HG02970 (cell line): Measurements from ENCODE around the gene TDRD6.

Experiments used
- ATAC-seq: cut with Tn5 transposase; IDR thresholded peaks from one replicate; pipeline ENCODE4 v1.9.1; 2021; ENCODE audit warnings: mild to moderate bottlenecking, moderate library complexity, moderate number of reproducible peaks; ENCODE audit not compliant: unreplicated experiment, low FRiP score

TDRD6 gene

GRCh38 chr6:46676604-46677313 lies 10.9 kb upstream of the TDRD6 start:
- no peak for ATAC-seq

GRCh38 chr6:46677314-46677654 lies 10.4 kb upstream of the TDRD6 start:
- ATAC-seq: no peak

DNA sequence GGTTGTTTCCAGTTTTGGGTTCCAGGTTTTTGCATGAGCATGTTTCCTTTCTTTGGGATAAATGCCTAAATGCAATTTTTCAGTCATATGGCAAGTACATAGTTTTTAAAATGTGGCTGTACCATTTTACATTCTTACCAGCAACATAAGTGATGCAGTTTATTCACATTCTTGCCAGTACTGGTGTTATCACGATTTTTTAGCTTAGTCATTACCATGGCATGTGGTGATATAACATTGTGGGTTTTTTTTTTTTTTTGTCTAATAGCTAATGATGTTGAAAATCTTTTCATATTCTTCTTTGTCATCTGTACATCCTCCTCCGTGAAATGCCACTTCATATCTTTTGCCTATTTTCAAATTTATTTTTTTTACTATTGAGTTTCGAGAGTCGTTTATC lies 2.9 kb upstream of the TDRD6 start:
- no peak for ATAC-seq

GRCh38 chr6:46688117-46688965 lies 656 bp downstream of the TDRD6 start:
- no peak for ATAC-seq

GRCh38 chr6:46688966-46689335 lies 1.3 kb downstream of the TDRD6 start:
- ATAC-seq: no peak

- ATAC-seq: no peak
These were observed 2.0 kb downstream of the TDRD6 start for GRCh38 chr6:46689657-46690056.

GRCh38 chr6:46690141-46690755 lies 2.6 kb downstream of the TDRD6 start:
- ATAC-seq: no peak

GRCh38 chr6:46690911-46691451 lies 3.3 kb downstream of the TDRD6 start:
- no peak for ATAC-seq

DNA sequence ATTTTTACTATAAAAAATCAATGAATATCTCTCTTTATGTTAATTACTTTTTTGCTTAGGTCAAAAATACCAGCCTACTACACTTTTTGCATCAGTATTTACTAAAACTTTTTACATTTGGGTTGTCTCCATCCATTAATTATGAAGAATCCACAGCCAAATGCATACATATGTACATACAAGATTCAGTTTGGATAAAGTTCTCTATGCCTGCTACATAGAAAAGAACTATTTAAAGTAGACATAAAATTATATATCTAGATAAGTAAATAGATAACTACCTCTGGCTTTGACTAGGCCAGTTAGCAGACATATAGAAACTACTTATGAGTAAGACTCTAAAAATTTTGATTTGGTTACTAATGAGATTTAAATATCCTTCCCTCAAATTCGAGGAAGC lies 12.3 kb downstream of the TDRD6 start:
- no peak for ATAC-seq

DNA sequence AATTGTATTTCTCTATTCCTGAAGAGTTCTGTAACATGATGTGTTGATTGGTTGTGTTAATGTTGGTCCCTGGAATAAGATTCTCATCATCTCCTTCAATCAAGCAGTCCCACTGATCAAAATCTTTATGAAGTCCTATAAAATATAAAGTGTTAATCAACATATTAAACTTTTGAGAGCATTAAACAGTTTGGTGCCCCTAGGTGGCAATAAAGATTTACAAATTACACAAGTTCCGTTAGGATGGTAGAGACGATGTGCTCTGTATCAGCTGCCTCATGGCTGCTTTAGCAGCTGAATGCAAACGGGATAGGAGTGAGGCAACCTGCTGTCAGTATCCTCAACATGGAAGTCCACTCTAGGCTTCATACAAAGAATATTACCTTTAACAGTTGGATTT lies 16.9 kb downstream of the TDRD6 start:
- no peak for ATAC-seq

DNA sequence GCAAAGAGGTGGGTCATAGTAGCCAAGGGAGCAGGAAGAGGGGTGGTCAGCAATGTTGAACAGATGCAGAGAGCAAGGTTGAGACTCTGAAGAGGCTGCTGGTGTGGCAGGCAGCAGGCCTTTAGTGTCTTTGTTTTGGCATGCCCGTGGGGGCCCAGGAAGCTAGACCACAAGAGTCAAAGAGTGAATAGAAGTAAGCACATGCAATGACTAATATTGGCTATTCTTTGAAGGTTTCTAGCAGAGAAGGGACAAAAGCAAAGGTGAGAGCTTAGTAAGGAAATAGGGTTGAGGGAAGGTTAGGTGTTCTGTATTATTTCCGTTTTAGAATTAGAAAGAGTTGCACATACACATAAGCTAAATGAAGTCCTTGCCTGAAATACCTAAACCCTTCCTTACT lies 18.8 kb downstream of the TDRD6 start:
- ATAC-seq: no peak

GRCh38 chr6:46711491-46711890 lies 23.8 kb downstream of the TDRD6 start:
- ATAC-seq: no peak

- no peak for ATAC-seq
These were observed 27.5 kb downstream of the TDRD6 start for GRCh38 chr6:46715141-46715540.

- ATAC-seq: no peak
These were observed 31.4 kb downstream of the TDRD6 start for GRCh38 chr6:46719099-46719498.

- no peak for ATAC-seq
These were observed 32.7 kb downstream of the TDRD6 start for GRCh38 chr6:46720401-46720800.

DNA sequence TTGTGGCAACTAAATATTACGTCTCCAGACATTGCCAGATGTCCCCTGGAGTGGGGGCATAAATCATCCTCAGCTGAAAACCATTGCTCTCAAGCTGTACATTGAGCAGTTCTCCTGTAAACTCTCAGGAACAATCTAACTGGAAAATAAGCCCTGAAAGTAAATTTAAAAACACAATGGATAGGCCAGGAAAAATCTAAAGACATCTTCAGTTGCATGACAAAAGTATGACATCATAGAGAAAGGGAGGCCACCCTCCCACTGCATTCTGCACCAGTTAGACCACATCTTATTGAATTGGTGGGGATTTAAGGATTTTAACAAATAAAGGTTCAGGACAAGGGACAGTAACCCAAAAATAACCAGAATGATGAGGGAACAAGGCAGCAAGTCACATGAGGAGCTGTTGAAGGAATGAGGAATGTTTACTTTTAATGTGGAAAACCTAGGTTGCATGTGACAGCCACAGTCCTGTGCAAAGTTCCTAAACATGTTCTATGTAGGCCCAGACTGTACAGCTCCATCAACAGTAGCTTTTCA lies 42.2 kb downstream of the TDRD6 start:
- ATAC-seq: no peak

- no peak for ATAC-seq
These were observed 43.3 kb downstream of the TDRD6 start for GRCh38 chr6:46730921-46731461.

GRCh38 chr6:46733341-46733801 lies 45.7 kb downstream of the TDRD6 start:
- no peak for ATAC-seq

- no peak for ATAC-seq
These were observed 47.4 kb downstream of the TDRD6 start, which contains the start of gene PLA2G7 for GRCh38 chr6:46734867-46735719. Gene PLA2G7, minus strand, starts transcription at chr6:46735375. Its CDS starts 12,484 bp downstream, at chr6:46722891.

GRCh38 chr6:46735720-46736031 lies 48.0 kb downstream of the TDRD6 start:
- ATAC-seq: no peak
